Stimulated activated CD8-positive, alpha-beta memory T cell treated with anti-CD3 and anti-CD28 coated beads, Interleukin-7, amount 100 ng/mL, for 48 hours (primary cell): ENCODE measurements around the gene SPCS2.
"Not testable (repeated sequence)": the region's sequence is repeated elsewhere in the genome, so short reads cannot be mapped to it uniquely, and the experiment has no call there.

Source experiments
- DNase-seq, 2 donors: peaks; one replicate each; pipeline ENCODE4 v3.0.0-alpha.2; 2020; ENCODE audit warnings: low read depth in 1 of 2; ENCODE audit errors: extremely low read depth in 1 of 2

SPCS2 gene

DNA sequence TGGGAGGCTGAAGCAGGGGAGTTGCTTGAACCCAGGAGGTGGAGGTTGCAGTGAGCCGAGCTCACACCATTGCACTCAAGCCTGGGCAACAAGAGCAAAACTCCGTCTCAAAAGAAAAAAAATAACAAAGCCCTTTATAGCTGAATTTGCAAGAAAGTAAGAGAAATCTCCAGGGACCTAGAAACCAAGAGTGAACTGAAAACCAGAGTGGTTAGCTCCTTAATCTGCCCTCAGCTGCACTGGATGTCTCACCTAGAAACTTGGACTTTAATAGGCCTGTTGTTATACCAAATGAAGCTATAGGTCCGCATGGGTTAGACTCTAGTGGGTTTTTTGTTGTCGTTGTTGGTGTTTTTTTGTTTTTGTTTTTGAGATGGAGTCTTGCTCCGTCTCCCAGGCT, 43.8 kb downstream of the SPCS2 start:
- no peak for DNase-seq

DNA sequence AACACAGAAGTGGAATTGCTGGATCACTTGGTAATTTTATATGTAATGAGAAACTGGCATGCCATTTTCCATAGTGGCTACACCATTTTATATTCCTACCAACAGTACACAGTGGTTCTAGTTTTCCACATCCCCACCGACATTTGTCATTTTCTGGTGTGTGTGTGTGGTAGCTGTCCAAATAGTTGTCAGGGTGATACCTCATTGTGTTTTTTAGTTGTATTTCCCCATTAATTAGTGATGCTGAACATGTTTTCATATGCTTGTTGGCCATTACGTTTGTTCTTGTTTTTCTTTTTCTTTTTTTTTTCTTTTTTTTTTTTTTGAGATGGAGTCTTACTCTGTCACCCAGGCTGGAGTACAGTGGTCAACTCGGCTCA, 51.9 kb downstream of the SPCS2 start:
- no peak for DNase-seq

- no peak for DNase-seq
These were observed 52.6 kb downstream of the SPCS2 start for GRCh38 chr11:75001686-75002085.

DNA sequence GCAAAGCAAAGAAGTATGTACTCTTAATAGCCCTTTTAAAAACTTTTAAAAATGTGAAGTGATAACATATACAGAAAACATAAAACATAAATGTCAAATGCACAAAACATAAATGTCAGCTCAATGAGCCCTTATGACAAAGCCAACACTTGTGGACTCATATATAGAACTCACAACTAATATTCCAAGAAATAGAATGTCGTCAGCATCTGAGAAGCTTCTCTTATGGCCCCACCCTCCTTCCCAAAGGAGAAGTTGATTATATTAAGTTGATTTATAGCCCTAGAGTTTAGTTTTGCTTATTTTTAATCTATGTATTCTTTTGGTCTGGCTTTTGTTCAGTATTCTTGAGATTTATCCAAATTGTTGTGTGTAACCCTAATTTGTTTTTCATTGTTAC, 53.5 kb downstream of the SPCS2 start:
- no peak for DNase-seq

GRCh38 chr11:75004215-75004614, 55.1 kb downstream of the SPCS2 start:
- DNase-seq: no peak

DNA sequence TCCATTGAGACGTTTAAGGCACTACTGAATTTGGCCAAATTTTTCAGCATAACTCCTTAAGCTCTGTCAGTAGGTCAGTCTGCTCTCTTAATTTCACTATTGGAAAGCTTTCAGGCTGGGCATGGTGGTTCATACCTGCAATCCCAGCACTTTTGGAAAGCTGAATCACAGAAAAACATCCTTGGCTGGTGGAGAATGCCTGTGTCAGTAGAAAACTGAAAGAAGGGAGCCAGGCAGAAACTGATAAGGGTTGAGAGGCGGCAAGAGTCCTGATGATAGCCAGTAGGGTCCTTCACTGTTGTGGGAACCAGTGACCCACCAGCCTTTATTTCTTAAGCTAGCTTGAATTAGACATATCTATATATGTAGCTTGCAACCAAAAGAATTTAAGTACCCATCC, 62.3 kb downstream of the SPCS2 start:
- DNase-seq: no peak

DNA sequence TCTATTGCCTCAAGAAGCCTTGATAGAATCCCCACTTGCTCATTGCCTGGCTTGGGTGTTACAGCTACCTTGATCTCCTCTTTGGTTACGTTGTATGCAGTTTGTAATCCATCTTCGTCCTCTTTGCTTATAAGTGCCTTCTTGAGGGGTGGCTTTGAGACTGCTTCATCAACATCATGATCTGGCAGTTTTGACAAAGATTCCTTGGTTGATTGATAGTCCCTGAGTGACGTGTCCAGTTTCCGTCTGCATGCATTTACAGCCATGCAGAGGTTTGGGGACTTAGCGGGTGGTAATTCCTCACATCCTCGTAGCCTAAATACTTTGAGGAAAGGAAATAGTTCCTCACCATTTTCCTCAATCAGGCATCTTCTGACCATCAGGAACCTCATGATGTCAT, 62.8 kb downstream of the SPCS2 start:
- no peak for DNase-seq

DNA sequence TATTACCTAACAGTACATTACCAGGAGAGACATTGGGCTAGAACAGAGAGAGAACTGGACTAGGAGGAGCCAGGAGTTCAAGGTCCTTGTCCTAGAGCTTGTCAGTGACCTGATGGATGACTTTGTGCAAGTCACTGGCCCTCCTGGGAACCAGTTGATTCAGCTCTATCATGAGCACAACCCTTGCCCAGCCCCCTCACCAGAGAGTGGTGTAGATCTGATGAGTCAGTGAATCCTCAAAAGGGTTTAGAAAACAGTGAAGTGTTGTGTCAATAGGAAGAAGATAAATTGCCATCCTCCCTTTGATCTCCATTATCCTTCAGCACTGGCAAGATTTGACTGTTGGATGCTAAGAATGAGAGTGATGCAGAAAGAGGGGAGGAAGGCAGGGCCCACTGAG, 64.0 kb downstream of the SPCS2 start:
- no peak for DNase-seq

GRCh38 chr11:75014129-75014528, 65.1 kb downstream of the SPCS2 start:
- DNase-seq: no peak

GRCh38 chr11:75019200-75019599, 70.1 kb downstream of the SPCS2 start:
- DNase-seq: not testable (repeated sequence)

GRCh38 chr11:75020328-75020727, 71.3 kb downstream of the SPCS2 start:
- DNase-seq: not testable (repeated sequence)

- no peak for DNase-seq
These were observed 73.2 kb downstream of the SPCS2 start for GRCh38 chr11:75022296-75022695.

DNA sequence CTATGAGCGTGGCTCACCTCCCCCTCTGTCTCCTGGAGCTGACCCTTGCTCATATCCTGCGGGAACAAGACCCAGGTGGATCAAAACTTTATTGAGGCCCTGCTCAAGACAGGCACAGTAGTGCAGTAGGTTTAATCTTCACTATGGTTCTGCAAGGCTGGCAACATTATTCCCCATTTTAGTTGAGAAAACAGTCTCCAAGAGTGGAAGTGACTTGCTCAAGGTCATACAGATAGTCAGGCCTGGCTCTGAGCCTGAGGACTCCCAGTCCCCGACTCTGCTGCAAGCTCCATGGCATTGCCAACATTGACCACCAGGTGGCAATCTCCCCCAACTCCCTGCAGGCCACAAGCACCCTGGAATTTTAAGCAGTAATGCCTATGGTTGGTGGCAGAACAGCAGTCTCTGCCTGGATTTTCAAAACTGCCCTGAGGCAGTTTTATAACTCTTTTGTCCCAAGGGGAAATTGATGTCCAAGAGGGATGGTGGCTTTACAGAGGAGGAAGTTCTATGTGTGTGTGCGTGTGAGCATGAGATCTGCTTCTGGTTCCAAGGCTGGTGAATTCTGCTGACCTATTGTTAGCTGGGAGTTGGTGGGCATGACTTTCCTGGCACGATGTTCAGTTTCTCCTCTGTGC, 73.8 kb downstream of the SPCS2 start:
- DNase-seq: peak; percentile 13 to 53

- no peak for DNase-seq
These were observed 74.5 kb downstream of the SPCS2 start for GRCh38 chr11:75023446-75024067.

DNA sequence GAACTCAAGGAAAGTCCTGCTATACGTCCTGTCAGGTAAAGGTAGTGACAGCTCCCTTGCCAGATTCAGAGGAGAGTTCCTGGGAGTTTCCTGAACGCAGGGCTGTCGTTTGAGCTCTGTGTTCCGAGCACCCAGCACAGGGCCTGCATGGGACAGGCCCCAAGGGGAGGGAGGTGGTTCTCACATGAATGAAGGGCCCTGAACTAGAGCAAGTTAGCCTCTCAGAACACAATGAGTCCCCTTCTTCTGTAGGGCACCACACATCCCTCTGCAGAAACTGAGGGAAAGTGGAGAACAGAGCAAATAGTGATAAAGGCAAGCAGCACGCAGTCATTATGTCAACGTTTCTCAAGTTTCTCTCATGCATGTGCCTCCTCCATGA, 75.0 kb downstream of the SPCS2 start:
- DNase-seq: no peak

DNA sequence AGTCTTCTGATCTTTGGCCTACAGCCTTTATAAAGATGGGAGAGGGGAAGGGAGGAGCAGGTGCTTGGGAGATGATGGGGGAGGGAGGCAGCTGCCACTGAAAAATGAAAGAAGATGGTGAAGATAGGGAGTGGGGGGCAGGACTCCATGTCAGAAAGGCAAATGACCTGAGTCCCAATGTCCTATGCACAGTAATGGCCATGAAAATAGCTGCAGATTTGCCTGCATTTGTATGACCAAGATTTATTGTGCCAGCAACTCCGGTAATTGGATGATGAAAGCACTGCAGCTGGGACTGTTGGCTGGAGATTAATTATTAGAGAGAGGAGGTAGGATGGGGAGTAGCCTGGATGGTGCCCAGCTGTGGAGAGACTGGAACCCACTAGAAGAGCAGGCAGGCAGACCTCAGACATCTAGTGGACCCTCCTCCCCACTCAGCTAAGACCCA, 75.7 kb downstream of the SPCS2 start:
- DNase-seq: no peak

DNA sequence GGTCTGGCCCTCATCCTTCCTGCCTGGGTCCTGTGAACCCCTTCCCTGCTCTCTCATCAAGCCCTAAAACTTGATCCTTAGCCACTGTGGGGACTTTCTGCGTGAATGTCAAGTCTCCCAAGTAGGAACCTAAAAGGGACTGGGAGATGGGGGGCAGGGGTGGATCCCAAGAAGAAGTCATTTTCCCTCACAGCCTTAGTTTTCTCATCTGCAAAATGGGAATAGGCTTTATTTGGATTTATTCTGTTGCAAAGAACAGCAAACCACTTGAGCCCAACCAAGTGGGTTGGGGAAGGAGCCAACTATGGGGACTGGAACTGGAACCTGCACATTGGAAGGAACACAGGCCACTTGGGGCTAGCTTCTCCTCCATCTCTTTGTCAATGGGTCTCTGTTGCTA, 76.5 kb downstream of the SPCS2 start:
- DNase-seq: no peak

DNA sequence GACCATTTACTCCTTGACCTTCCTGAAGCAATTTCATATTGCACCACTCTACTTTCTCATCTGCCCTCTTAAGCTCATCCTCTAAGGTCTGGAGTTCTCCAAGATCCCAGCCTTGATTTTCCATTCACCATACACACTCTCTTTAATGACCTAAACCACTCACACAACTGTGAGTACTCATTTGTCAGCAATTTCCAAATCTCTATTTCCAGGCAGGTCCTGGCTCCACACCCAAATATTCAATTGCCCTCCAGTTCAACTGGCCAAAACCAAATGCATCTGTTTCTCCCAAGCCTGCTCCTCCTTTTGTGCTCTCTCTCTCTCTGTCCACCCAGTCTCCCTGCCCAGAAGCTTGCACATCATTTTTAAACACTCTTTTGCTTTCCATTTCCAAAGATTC, 79.3 kb downstream of the SPCS2 start:
- DNase-seq: no peak
